ENCODE measurements around the gene TMEFF2.
"Not testable (repeated sequence)": the region's sequence is repeated elsewhere in the genome, so short reads cannot be mapped to it uniquely, and the experiment has no call there.

Gene TMEFF2

DNA sequence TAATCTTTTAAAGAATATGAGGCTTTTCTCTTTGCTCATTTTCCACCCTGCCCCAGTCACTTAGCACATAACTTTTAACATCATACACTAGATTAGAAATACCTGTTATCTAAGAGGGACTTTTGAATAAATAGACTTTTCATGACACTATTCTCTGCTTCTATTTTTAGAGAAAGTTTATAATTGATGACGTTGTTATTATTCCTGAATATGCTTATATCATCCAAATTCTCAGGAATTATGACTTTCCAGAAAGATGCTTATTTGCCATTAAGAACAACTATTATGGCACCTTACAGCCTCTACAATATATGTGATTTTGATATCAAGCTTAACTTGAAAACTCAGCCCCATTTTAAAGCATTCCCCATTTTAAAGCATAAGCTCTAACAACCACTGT lies 11.4 kb downstream of the TMEFF2 start:
- no peak for DNase-seq (ENCODE audit: low read depth)

DNA sequence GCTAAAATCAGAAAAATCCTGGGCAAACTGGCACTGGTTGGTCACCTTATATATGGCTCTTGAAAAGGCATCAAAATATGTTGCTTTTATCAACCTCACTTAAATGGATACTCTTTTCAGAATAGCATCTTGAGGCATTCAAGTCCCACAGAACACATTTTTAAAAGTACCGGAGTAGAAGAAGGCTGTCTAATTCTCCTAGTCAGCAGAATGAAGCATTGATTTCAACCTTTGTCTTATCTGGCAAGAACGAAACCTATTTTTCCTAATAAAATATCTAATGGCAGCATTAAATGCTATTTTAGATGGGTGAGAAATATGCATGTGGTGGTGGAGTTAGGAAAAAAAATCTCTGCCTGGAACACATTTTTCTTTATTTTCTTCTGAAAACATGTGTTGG lies 27.8 kb downstream of the TMEFF2 start:
- no peak for DNase-seq (ENCODE audit: low read depth)

DNA sequence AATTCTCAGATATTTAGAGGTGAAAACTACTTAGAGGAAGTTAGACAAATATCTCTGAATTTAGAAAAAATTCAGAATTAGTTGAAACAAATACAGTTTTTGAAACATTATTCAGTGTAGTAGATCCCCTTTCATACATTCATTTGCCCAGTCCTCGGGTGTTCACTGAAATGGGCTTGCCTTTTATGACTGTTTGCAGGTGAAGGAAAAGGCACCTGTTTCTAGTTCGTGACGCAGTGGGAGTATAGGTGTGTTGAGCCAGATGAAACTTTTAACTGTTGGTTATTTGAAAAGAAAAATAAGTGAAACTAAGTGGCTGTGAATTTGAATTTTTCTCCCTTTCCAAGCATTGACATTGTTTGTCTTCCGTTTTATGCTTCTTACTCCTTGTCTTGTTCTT lies 28.9 kb downstream of the TMEFF2 start:
- DNase-seq (ENCODE audit: low read depth) = no peak

DNA sequence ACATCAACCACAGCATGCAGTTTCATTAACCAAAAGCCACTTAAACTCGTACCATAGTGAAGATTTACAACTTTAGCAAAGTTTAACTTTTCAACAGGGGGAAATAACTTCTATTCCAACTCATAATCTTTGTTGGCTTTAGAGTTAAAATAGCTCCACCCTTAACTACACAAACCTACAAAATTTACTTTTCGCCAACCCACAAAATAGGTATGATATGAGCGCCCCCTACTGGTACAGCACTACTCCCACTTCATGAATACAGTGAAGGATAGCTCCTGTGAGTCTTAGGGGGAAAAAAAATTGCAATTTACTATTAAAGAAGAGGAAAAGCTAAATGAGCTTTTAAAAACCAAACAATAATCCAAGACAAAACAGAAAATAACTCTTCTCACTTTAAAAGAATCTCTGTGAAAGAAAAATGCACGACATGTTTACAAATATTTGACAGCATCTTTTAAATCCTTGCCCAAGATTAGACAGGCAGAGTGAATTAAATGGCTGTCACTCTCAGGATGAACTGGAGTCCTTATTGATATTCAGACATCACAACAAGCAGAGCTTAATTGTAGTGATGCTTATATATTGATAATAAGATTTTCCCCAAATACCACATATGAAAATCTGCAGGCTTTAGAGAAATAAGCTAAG lies 32.2 kb downstream of the TMEFF2 start:
- peak; percentile 52 for DNase-seq (ENCODE audit: low read depth)

DNA sequence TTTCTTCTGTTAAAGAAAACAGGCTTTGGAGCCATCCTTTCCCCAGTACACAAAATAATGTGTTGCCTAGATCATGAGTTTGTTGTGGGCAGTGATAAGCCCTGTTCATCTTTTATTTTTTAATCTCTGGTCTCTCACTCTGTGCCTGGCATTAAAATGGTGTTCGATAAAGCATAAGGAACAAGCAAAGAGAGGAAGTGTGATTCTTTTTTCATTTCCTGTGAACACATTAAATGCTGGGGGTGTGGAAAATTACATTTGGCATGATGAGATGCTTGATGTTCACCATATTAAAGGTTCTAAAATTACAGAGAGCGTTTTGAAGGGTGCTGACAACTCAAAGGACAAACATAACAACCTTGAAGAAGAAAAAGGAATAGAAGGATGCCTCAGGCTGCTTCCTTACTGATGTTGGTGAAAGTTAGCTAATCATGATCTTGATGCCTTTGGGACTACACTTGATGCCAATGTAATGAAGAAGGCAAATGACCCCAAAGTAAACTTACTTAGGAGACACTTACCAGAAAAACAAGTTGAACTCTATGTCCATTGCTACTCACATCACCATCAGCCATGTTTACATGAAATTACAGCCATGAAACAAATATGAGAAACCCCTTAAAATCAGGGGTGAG lies 33.0 kb downstream of the TMEFF2 start:
- no peak for DNase-seq (ENCODE audit: low read depth)

DNA sequence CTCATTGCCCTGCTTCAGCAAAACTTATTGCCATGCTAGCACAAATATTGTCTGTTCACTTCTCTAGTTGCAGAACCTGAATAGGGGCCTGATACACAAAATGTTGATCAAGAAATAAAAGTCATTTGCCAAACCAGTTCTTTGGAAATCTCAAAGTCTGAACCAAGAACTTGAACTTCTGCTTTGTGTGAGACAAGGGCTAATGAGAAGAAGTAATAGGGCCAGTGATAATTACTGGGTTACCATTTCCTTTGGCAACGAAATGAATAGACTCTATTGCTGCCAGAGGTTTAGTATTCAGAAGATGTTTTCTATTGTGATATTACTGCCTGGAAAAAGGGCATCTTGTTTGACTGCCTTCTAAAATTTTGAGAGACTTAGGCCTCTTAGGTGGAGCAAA lies 35.0 kb downstream of the TMEFF2 start:
- DNase-seq (ENCODE audit: low read depth) = no peak

DNA sequence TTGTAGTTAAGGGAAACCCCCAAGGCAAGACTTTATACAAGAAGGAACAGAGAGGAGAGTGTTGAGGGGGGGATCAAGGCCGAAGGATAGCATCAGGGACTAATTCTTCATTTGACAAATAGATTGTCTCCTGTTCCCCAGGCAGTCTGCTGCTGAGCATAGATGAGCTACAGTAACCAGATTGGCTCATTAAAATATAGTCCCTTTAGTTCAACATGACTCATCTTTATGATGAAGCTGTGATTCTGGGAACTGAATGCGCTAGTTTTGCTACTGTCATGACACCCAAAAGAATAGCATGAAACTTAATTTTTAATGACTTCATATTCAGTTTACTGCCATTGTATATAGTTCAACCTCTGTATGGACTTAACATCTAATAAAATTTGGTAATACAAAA lies 35.5 kb downstream of the TMEFF2 start:
- DNase-seq (ENCODE audit: low read depth) = no peak

DNA sequence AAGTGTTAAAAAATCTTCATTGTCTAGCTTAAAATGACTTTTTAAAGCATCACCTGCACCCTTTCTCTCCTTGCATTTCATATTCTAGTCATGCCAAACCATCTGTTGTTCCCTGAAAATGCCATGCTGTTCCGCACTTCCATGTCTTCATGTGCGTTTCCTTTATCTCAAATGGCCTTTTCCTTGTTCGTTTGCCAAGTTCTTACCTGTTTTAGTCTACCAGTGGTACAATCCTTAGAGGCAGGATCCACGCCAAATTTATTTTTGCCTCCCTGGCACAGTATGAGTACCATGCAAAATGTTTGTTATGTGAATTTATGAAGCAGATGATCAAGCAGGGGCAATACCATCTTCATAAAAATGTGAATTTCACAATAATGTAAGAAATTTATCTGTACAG lies 37.0 kb downstream of the TMEFF2 start:
- no peak for DNase-seq (ENCODE audit: low read depth)

DNA sequence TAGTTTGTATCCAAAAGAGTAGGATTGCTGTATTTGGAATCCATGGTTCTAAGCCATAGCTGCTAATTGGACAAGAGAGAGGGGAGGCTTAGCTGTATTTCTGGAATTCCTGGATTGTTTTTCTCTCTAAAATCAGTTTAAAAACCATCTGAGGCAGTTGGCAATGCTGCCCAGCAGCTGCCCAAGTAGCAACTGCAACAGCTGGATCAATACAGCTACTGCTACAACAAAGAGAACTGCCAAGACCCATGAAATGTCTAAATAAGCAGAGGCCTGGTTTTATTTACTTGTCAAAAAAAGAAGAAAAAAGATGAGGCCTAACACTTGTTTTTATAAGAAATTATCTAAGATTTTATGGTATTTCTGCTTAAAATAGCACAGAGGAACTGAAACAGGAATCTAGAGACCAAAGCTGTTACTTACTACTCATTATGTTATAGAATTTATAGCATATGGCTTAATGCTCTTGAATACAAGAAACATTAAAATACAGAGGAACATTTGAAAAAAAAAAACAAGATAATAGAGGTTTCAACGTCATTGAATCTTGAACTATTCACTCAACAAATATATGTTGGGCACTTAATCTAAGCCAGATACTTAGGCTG lies 39.1 kb downstream of the TMEFF2 start:
- DNase-seq (ENCODE audit: low read depth) = no peak

DNA sequence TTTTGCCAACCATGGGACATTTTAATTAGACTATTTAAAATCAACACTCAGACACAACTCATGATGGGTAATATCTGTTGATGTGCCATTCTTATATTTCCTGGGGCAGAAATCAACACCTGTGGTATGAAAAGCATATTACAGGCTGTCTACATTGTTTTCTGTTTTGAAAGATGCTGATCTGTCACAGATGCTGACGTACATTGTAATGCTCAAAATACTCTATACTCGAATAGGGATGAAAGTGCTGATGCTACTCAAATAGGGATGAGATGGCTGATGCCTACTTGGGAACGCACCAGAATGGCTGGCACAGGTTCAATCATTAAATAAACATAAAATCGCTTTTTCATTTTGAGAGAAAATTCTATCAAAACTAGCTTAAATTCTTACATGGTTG lies 41.2 kb downstream of the TMEFF2 start:
- no peak for DNase-seq (ENCODE audit: low read depth)

DNA sequence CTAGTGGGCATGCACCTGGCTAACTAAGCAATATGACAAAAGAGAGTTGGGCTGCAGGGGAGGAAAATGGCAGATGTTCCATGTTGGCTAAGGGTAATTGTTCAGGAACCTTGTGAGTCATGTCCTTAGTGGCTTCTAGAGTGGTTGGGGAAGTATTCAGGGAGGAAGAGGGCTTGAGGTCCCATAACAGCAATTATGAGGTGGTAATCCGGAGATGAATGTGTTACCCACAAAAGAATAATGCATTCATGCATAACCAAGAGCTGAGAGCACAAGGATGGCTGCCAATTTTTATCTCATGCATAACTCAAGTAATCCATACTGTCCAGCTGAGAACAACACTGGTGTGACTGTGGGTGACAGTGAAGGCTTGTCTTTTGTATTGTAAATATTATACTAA lies 42.9 kb downstream of the TMEFF2 start:
- no peak for DNase-seq (ENCODE audit: low read depth)

DNA sequence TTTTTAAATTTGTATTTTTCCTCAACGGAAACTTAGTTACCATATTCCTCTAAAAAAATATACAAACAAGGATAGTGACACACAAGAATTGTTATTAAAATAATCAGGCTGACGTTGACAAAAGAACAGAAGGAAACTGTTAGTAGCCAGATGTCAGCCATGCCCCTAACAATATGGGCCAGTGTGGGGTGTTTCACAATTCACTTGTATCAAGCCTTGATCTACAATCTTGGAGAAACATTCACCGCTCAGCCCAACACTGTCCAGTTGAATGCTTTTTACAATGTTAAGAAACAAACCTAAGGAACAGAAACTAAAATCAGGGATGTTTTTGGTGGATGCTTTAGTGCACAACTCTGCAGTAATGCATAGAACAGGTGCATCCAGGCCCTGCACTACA lies 44.6 kb downstream of the TMEFF2 start:
- DNase-seq (ENCODE audit: low read depth) = no peak

DNA sequence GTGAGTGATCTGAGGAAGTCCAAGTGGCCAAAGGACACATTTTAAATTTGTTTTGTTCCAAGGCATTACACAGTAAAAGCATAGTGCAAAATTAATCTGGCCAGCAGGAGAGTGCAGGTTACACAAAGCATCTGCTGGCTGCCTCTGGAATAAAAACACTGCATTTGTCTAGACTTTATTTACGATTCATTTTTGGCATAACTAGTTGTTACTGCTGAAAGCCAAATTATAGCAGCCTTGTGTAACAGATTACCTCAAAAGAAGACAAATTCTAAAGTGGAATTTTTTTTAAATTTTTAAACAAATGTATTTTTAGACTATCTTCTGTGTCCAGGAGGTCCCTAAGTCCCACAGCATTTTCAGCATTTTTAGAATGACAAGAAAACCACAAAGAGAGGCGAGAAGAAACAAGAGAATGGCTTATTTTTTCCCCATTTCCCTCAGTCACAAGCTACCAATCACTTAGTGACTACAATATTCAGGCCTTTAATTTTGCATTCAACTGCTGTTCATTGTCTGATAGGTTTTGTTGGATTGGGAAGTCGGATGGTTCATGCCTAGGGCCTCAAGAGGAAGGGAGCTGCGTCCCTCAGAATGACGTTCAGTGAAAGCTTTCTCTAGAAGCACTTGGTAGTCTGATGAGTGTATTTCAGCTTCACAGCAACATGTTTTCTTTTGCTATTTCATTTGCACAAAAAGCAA lies 46.0 kb downstream of the TMEFF2 start:
- no peak for DNase-seq (ENCODE audit: low read depth)

DNA sequence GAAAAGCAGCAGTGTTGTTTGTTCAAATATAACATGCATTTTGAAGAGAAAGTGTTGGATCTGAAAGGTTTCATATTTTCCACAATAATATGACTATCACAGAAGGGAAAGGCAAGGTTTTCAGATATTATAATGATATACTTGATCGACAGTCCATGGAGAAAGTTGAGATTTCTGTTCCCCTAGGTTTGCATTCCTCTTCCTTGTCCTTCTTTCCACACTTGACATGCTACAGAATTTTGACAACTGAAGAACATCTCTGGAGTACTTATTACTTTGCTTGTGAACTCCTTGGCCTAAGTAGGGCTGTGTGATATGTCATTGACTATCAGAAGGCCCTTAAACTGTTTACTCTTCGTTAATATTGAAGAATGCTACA lies 46.5 kb downstream of the TMEFF2 start:
- no peak for DNase-seq (ENCODE audit: low read depth)

DNA sequence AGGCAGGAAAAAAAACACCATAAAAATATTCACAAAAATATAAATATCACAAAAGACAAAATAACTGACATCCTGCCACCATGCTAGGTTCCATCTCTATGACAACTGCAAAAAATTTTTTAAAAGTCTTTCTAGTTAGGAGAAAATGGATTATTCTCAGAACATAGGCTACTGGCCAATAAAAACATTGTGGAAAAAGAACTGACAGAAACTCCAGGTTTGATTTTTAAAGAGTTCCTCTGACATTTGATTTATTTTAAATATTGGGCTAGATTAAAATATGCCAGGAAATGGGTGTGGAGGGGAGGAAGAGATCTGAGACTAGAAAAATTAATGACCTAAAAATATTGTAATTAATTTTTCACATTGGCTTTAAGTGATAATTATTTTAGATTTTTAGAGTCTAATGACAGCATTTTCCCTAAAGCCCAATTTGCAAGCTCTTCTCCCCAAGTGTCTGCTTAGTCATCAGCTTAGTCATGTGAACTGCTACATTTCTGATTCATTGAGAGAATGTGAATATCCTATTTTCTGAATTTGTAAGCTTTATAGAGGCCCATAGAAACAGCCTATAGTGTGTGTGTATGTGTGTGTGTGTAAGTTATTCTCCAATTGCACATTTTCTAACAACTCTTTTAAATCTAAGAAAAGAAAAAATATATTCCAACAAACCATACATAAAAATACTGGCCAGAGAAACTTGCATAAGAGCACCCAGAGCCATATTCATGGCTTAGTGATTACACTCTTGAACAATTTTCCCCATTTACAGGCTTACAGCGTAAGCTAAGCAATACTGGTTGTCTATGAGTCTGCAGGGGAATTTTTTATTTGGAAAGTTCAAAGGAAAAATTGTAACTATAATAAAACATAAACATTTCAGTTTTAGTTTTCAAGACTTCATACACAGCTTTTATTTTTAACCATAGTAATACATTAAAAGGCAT lies 48.4 kb downstream of the TMEFF2 start:
- DNase-seq (ENCODE audit: low read depth) = no peak

DNA sequence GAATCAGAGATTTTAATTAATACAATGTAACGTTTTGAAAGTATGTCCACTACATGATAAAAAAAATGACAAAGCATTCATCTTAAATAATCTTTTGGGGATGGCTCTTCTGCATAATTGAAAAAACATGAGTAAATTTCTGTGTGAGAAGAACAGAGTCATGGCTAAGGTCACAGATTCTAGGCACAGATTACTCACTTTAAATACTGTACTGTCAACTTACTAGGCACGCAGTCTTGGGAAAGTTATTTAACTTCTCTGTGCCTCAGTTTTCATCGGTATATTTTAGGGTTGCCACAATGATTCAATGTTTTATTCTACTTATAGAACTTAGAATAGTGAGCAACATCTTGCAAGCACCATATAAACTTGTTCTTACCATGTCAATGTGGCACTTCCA lies 49.2 kb downstream of the TMEFF2 start:
- no peak for DNase-seq (ENCODE audit: low read depth)

DNA sequence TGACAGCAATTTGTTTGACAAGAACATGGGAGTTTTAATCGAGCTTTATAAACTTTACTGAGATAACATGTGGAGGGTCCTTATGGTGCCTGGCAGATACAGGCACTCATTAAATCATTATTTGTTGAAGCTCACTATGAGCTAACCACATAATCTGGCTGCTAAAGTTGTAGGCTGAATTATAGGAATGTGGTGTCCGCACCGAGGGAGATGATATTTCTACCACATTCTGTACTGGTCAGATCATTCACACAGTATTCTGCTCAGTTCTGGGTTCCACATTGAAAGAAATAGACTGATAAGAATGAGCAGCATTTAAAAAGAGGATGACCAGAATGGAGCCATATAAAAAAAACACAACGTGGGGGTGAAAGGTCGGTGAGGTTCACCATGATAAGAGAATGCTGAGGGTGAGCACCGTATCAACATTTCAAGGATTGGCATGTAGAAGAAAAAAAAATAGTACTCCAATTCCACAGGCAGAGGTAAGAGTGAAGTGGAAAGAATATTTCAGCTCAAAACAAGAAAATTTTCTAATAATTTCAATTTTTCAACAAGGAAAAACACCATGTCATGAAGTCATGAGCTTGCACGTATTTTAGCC lies 54.4 kb downstream of the TMEFF2 start:
- DNase-seq (ENCODE audit: low read depth) = no peak

DNA sequence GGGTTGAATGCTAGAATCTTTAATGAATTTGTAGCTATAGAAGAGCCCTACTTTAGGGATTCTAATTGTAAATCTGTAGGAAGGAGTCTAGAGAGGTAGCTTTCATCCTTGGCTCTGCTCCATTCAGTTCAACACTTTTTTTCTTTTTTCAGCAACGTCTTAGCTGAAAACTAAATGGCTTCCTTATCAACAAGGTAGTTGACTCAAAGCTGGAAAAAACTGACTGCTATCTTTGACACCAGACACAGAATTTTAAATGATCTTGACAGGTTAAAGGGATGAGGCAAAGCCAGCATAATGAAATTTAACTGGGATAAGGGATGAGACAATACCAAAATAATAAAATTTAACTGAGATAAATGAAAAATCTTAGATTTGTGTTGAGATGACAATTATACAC lies 54.9 kb downstream of the TMEFF2 start:
- no peak for DNase-seq (ENCODE audit: low read depth)

DNA sequence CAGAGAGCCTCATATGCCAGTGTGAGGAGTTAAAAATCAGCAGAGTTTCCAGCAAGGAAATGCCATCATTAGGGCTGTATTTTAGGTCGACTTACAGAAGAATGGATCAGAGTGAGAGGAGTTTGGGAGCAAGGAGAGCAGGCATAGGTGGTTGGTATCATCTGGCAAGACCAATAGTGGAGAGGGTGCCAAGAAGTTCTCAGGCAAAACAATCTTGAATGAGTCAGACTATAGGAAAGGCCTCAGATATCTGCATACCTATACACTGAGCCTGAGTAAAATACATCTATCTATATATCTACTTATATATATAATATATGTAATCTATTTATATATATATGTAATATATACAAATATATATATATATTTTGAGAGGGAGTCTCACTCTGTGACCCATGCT lies 57.3 kb downstream of the TMEFF2 start:
- no peak for DNase-seq (ENCODE audit: low read depth)

DNA sequence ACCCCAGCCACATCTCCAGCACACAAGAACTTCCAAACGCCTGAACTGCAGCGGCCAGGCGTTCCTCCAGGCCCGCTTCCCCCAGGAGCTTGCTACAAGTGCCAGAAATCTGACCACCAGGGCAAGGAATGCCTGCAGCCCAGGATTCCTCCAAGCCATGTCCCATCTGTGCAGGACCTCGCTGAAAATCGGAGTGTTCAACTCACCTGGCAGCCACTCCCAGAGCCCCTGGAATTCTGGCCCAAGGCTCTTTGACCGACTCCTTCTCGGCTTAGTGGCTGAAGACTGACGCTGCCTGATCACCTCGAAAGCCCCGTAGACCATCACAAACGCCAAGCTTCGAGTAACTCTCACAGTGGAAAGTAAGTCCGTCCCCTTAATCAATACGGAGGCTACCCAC lies 62.1 kb downstream of the TMEFF2 start:
- not testable (repeated sequence) for DNase-seq (ENCODE audit: low read depth)

DNA sequence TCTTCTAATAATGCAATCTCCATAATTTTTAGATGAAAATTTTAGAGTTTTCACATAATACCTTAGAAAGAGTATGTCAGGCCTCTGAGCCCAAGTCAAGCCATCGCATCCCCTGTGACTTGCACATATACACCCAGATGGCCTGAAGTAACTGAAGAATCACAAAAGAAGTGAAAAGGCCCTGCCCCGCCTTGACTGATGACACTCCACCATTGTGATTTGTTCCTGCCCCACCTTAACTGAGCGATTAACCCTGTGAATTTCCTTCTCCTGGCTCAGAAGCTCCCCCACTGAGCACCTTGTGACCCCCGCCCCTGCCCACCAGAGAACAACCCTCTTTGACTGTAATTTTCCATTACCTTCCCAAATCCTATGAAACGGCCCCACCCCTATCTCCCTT lies 64.4 kb downstream of the TMEFF2 start:
- not testable (repeated sequence) for DNase-seq (ENCODE audit: low read depth)

DNA sequence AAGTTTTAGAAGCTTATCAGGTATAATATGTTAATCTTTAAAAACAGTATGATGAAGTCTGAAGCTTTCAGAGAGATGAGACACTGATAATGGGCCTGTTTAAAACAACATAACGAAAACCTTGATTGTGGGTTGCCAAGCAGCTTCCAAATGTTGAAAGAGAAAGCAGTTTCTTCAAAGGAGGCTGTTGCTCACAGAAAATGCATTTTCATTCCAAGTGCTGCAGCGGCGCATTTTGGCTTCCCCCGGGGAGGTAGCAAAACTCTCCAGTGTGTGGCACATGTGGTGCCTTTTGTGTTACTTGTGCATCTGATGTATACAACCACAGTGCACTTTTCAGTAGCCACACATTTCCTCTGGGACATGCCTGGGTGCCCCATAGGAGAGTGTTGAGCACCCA lies 66.1 kb downstream of the TMEFF2 start:
- no peak for DNase-seq (ENCODE audit: low read depth)
